GM23338 (cell line): ENCODE data around the gene KRT17.
"Not testable (repeated sequence)": the region's sequence is repeated elsewhere in the genome, so short reads cannot be mapped to it uniquely, and the experiment has no call there.

Source experiments
- EZH2 ChIP-seq: fragments of 200-600 bp; sonication (generic); IDR thresholded peaks from one replicate; pipeline ENCODE4 v1.8.0; 2017; ENCODE audit warnings: antibody characterized with exemption, mild to moderate bottlenecking, low read depth; ENCODE audit not compliant: unreplicated experiment
- TF ChIP-seq, protein P1 (sequence below): IDR thresholded peaks from one replicate; pipeline ENCODE4 v1.6.1; 2018; ENCODE audit warnings: antibody characterized with exemption; ENCODE audit not compliant: unreplicated experiment
- TF ChIP-seq, protein P2 (sequence below), 2 experiments: fragments of 200-600 bp in 1 of 2; sonication (generic) in 1 of 2; conservative IDR thresholded peaks; 2 replicates each; pipeline versions ENCODE4 v1.5.1 to v1.6.1; 2016 to 2017; ENCODE audit warnings: antibody characterized with exemption in 2 of 2, low read depth in 2 of 2, mild to moderate bottlenecking in 2 of 2, moderate library complexity in 1 of 2

DNA sequence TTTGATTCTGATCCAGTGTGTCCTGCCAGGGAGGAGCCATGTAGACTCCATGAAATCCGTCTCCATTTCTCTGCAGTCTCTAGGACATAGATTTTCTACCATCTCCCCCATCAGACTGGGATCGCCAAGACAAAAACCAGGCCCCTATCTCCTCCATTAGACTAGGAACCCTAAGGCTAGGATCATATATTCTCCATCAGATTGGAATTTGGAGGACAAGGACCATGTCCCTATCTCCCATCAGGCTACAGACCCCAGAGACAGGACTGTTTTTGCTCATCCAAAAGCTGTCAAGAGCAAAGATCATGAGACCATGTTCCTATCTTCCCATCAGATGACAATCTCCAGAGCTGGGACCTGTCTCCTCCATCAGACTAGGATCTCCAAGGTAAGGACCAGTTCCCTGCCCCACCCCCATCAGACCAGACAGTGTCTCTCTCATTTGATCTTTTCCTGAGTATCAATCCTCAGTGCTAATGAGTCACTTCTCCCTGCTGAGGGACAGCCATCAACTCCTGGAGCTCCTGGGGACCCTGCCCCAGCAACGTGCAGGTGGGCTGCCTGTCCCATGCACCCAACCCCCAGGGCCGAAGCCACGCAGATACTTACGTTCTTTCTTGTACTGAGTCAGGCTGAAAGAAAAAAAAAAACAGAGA, 4.3 kb downstream of the KRT17 start:
- TF ChIP-seq, protein P1, sequence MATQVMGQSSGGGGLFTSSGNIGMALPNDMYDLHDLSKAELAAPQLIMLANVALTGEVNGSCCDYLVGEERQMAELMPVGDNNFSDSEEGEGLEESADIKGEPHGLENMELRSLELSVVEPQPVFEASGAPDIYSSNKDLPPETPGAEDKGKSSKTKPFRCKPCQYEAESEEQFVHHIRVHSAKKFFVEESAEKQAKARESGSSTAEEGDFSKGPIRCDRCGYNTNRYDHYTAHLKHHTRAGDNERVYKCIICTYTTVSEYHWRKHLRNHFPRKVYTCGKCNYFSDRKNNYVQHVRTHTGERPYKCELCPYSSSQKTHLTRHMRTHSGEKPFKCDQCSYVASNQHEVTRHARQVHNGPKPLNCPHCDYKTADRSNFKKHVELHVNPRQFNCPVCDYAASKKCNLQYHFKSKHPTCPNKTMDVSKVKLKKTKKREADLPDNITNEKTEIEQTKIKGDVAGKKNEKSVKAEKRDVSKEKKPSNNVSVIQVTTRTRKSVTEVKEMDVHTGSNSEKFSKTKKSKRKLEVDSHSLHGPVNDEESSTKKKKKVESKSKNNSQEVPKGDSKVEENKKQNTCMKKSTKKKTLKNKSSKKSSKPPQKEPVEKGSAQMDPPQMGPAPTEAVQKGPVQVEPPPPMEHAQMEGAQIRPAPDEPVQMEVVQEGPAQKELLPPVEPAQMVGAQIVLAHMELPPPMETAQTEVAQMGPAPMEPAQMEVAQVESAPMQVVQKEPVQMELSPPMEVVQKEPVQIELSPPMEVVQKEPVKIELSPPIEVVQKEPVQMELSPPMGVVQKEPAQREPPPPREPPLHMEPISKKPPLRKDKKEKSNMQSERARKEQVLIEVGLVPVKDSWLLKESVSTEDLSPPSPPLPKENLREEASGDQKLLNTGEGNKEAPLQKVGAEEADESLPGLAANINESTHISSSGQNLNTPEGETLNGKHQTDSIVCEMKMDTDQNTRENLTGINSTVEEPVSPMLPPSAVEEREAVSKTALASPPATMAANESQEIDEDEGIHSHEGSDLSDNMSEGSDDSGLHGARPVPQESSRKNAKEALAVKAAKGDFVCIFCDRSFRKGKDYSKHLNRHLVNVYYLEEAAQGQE, result not testable (repeated sequence)
- TF ChIP-seq, protein P2, sequence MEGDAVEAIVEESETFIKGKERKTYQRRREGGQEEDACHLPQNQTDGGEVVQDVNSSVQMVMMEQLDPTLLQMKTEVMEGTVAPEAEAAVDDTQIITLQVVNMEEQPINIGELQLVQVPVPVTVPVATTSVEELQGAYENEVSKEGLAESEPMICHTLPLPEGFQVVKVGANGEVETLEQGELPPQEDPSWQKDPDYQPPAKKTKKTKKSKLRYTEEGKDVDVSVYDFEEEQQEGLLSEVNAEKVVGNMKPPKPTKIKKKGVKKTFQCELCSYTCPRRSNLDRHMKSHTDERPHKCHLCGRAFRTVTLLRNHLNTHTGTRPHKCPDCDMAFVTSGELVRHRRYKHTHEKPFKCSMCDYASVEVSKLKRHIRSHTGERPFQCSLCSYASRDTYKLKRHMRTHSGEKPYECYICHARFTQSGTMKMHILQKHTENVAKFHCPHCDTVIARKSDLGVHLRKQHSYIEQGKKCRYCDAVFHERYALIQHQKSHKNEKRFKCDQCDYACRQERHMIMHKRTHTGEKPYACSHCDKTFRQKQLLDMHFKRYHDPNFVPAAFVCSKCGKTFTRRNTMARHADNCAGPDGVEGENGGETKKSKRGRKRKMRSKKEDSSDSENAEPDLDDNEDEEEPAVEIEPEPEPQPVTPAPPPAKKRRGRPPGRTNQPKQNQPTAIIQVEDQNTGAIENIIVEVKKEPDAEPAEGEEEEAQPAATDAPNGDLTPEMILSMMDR (conservative IDR thresholded peaks at IDR 0.05; ENCODE audit: low read depth in 2 of 2), result not testable (repeated sequence)
- not testable (repeated sequence) for TF ChIP-seq EZH2
